ENCODE measurements around the gene TPRA1.

The TPRA1 gene

GRCh38 chr3:127560051-127560787, 30.3 kb downstream of the TPRA1 start:
- DNase-seq (ENCODE audit: low spot score) = no peak

- DNase-seq (ENCODE audit: low spot score) = no peak
Observed at GRCh38 chr3:127556565-127556964, 34.0 kb downstream of the TPRA1 start.

- DNase-seq (ENCODE audit: low spot score) = no peak
Observed at GRCh38 chr3:127555108-127555507, 35.4 kb downstream of the TPRA1 start.

GRCh38 chr3:127552038-127552437, 38.5 kb downstream of the TPRA1 start:
- no peak for DNase-seq (ENCODE audit: low spot score)

- no peak for DNase-seq (ENCODE audit: low spot score)
Observed at GRCh38 chr3:127551178-127551577, 39.4 kb downstream of the TPRA1 start.

- DNase-seq (ENCODE audit: low spot score) = no peak
Observed at GRCh38 chr3:127550468-127551157, 39.9 kb downstream of the TPRA1 start.

- no peak for DNase-seq (ENCODE audit: low spot score)
Observed at GRCh38 chr3:127549826-127550467, 40.6 kb downstream of the TPRA1 start.

- peak; percentile 92 for DNase-seq (ENCODE audit: low spot score)
Observed at GRCh38 chr3:127547761-127548605, 42.5 kb downstream of the TPRA1 start.

GRCh38 chr3:127546970-127547733, 43.4 kb downstream of the TPRA1 start:
- DNase-seq (ENCODE audit: low spot score) = peak; percentile 68

- DNase-seq (ENCODE audit: low spot score) = no peak
Observed at GRCh38 chr3:127546554-127546953, 44.0 kb downstream of the TPRA1 start.

GRCh38 chr3:127545711-127546457, 44.6 kb downstream of the TPRA1 start:
- DNase-seq (ENCODE audit: low spot score) = no peak

- no peak for DNase-seq (ENCODE audit: low spot score)
Observed at GRCh38 chr3:127545216-127545615, 45.3 kb downstream of the TPRA1 start.

- DNase-seq (ENCODE audit: low spot score) = no peak
Observed at GRCh38 chr3:127544803-127545201, 45.7 kb downstream of the TPRA1 start.

GRCh38 chr3:127544192-127544802, 46.2 kb downstream of the TPRA1 start:
- DNase-seq (ENCODE audit: low spot score) = peak; percentile 86

- DNase-seq (ENCODE audit: low spot score) = peak; percentile 41
Observed at GRCh38 chr3:127543441-127543840, 47.1 kb downstream of the TPRA1 start.

GRCh38 chr3:127542441-127542952, 48.0 kb downstream of the TPRA1 start:
- peak; percentile 45 for DNase-seq (ENCODE audit: low spot score)

- peak; percentile 26 for DNase-seq (ENCODE audit: low spot score)
Observed at GRCh38 chr3:127541320-127541719, 49.2 kb downstream of the TPRA1 start.

GRCh38 chr3:127539366-127540060, 51.0 kb downstream of the TPRA1 start:
- peak; percentile 34 for DNase-seq (ENCODE audit: low spot score)

GRCh38 chr3:127538569-127538968, 52.0 kb downstream of the TPRA1 start:
- peak; percentile 31 for DNase-seq (ENCODE audit: low spot score)
